CD4-positive, alpha-beta T cell (primary cell): ENCODE results near the gene SAA4. TPM values are rescaled to one million over a fixed set of nuclear protein-coding genes. Genes with fewer than 3 reads are reported as not detected.
"Not testable (repeated sequence)": the region's sequence is repeated elsewhere in the genome, so short reads cannot be mapped to it uniquely, and the experiment has no call there.

Experiments used
- ATAC-seq: fragments of 200-7000 bp; cut with Tn5 transposase; one replicate; pipeline ENCODE4 v1.10.0; 2022; ENCODE audit warnings: mild to moderate bottlenecking; ENCODE audit not compliant: poor library complexity
- CTCF ChIA-PET: fragments of 350-600 bp; sonication (Branson Sonifier 250); formaldehyde crosslinking; loops from one replicate; lab custom pipeline; 2021; ENCODE audit warnings: antibody characterized with exemption, inconsistent platforms; lab: Charles Lee
- POLR2A ChIA-PET: fragments of 350-600 bp; sonication (Branson Sonifier 250); formaldehyde crosslinking; loops from one replicate; lab custom pipeline; 2021; ENCODE audit warnings: antibody characterized with exemption, inconsistent platforms; lab: Charles Lee
- DNase-seq, 14 experiments: peaks; one replicate each; pipeline ENCODE4 v3.0.0-alpha.2; 2013 to 2020; ENCODE audit warnings: mixed read lengths in 2 of 14
- H3K27ac ChIP-seq, 2 donors: one replicate each; pipeline versions ENCODE4 v1.5.1 to v1.7.0; 2013; ENCODE audit warnings: low read length in 2 of 2, low read depth in 1 of 2, mild to moderate bottlenecking in 1 of 2
- H3K27me3 ChIP-seq, 2 experiments: 1 replicate in 1 of 2; 2 replicates in 1 of 2; pipeline versions ENCODE4 v1.6.1 to v1.7.0; 2013; ENCODE audit warnings: low read length in 2 of 2, control low read depth in 1 of 2, mild to moderate bottlenecking in 1 of 2, moderate library complexity in 1 of 2; ENCODE audit not compliant: insufficient read depth in 2 of 2, control insufficient read depth in 1 of 2
- H3K36me3 ChIP-seq: one replicate; pipeline ENCODE4 v1.6.1; 2013; ENCODE audit warnings: low read length, control low read depth; ENCODE audit not compliant: insufficient read depth
- H3K4me1 ChIP-seq: one replicate; pipeline ENCODE4 v1.6.1; 2013; ENCODE audit warnings: low read length, control low read depth; ENCODE audit not compliant: insufficient read depth
- H3K4me3 ChIP-seq: one replicate; pipeline ENCODE4 v1.5.1; 2013; ENCODE audit warnings: mild to moderate bottlenecking, low read length, moderate library complexity
- H3K9me3 ChIP-seq, 2 experiments: 1 replicate in 1 of 2; 2 replicates in 1 of 2; pipeline versions ENCODE4 v1.6.1 to v1.7.0; 2013; ENCODE audit warnings: low read length in 2 of 2, mild to moderate bottlenecking in 2 of 2, control low read depth in 1 of 2, moderate library complexity in 1 of 2; ENCODE audit not compliant: control insufficient read depth in 1 of 2, insufficient read depth in 1 of 2
- H3K27ac Mint-ChIP-seq: one replicate; pipeline ENCODE4 v1.8.0; 2020; ENCODE audit warnings: mixed read lengths
- H3K27me3 Mint-ChIP-seq: one replicate; pipeline ENCODE4 v1.8.0; 2021; ENCODE audit warnings: mixed read lengths
- H3K36me3 Mint-ChIP-seq: one replicate; pipeline ENCODE4 v1.8.0; 2021; ENCODE audit warnings: low read depth, mixed read lengths
- H3K4me1 Mint-ChIP-seq: one replicate; pipeline ENCODE4 v1.8.0; 2021; ENCODE audit warnings: low read depth, mixed read lengths
- H3K4me3 Mint-ChIP-seq: one replicate; pipeline ENCODE4 v1.8.0; 2020; ENCODE audit warnings: mild to moderate bottlenecking, mixed read lengths
- H3K9me3 Mint-ChIP-seq: one replicate; pipeline ENCODE4 v1.8.0; 2020; ENCODE audit warnings: mixed read lengths
- intact Hi-C, 2 experiments: fragments of 100-400 bp; cut with DNase I in 1 of 2; cut with micrococcal nuclease in 1 of 2; formaldehyde crosslinking; loops; one replicate each; pipeline versions ENCODE4 v1.15.1 to v1.9.0; 2023 to 2025; cut with DNase I, micrococcal nuclease
- total RNA-seq, 174 experiments: library from RNA in 2 of 174; stranded (reverse) in 2 of 174; gene quantifications; one replicate each; pipeline ENCODE4 v1.2.3 and lab custom pipeline; 2021 to 2026
- TF ChIP-seq, protein P1 (sequence below): fragments of 200-600 bp; IDR thresholded peaks from one replicate; pipeline ENCODE4 v1.8.0; 2022; ENCODE audit warnings: antibody characterized with exemption, mild to moderate bottlenecking

Gene SAA4
- total RNA-seq, 2 experiments from 2014 or later: not detected

DNA sequence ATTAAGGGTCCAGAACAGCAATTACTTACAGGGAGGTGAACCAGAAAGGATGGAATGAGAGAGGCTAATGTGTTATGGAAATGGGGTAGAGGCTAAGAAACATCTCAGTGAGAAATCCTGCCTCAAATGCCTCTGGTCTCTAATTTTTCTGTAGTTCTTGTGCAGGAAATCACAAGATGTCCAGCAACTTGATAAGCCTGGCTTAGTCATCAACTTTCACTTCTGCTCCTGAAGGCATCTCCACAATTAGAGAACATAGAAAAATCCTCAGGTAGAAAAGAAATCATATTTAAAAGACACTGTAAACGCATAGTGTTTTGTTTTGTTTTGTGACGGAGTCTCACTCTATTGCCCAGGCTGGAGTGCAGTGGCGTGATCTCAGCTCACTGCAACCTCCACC is 45.2 kb downstream of the SAA4 start:
- ATAC-seq (no peak), DNase-seq (no peak)
- H3K4me1 ChIP-seq: no peaks in the 10 kb centered on the region
- H3K4me3 ChIP-seq: no peak overlapping the region
- TF ChIP-seq, protein P1, sequence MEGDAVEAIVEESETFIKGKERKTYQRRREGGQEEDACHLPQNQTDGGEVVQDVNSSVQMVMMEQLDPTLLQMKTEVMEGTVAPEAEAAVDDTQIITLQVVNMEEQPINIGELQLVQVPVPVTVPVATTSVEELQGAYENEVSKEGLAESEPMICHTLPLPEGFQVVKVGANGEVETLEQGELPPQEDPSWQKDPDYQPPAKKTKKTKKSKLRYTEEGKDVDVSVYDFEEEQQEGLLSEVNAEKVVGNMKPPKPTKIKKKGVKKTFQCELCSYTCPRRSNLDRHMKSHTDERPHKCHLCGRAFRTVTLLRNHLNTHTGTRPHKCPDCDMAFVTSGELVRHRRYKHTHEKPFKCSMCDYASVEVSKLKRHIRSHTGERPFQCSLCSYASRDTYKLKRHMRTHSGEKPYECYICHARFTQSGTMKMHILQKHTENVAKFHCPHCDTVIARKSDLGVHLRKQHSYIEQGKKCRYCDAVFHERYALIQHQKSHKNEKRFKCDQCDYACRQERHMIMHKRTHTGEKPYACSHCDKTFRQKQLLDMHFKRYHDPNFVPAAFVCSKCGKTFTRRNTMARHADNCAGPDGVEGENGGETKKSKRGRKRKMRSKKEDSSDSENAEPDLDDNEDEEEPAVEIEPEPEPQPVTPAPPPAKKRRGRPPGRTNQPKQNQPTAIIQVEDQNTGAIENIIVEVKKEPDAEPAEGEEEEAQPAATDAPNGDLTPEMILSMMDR: no peak
- H3K27me3 Mint-ChIP-seq: peaks cover 16% of the 10 kb centered on the region
- no peak overlapping the region for H3K27ac ChIP-seq
- intact Hi-C loops: no loop called here
- POLR2A ChIA-PET: no interaction called here
- H3K9me3 ChIP-seq: peaks cover 0 to 5% of the 10 kb centered on the region in 2 experiments
- H3K36me3 ChIP-seq: no peaks in the 10 kb centered on the region
- no peaks in the 10 kb centered on the region for H3K4me1 Mint-ChIP-seq
- CTCF ChIA-PET: no interaction called here
- no peaks in the 10 kb centered on the region for H3K9me3 Mint-ChIP-seq
- peaks cover 2 to 3% of the 10 kb centered on the region in 2 experiments for H3K27me3 ChIP-seq
- H3K27ac Mint-ChIP-seq: no peak overlapping the region
- H3K36me3 Mint-ChIP-seq: no peaks in the 10 kb centered on the region
- no peak overlapping the region for H3K4me3 Mint-ChIP-seq

DNA sequence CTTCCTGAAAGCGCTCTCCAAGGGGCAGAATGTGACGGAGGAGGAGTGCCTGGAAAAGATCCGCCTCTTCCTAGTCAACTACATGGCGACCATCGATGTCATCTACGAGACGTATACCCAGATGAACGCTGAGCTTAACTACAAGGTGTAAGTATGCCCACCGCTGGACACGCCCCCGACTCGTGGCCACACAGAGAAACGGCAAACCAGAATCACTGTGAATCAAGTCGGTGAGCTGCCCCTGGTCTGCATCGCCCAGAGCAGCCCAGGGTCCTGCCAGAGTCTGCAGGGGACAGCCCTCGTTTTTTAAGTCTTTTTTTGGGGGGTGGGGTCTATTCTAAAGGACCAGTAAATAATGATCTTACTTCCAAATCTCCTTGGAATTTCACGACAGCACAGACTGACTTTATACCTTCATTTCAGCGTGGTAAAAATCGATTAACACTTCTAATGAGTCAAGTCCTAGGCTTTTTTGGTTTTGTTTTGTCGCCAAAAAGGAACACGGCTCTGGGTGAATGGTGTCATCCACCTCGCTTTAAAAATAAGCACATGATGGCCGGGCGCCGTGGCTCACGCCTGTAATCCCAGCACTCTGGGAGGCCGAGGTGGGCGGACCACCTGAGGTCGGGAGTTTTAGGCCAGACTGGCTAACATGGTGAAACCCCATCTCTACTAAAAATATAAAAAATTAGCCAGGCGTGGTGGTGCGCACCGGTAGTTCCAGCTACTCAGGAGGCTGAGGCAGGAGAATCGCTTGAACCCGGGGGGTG is 46.9 kb downstream of the SAA4 start:
- CTCF ChIA-PET, H3K27ac Mint-ChIP-seq, H3K36me3 ChIP-seq, H3K4me3 Mint-ChIP-seq, DNase-seq, H3K9me3 Mint-ChIP-seq, H3K4me1 ChIP-seq, POLR2A ChIA-PET, H3K9me3 ChIP-seq, H3K4me3 ChIP-seq, H3K27ac ChIP-seq, H3K36me3 Mint-ChIP-seq, intact Hi-C loops, H3K4me1 Mint-ChIP-seq, ATAC-seq: not testable (repeated sequence)
- H3K27me3 ChIP-seq: peaks cover 3 to 10% of the 10 kb centered on the region in 2 experiments
- H3K27me3 Mint-ChIP-seq: peaks cover 27% of the 10 kb centered on the region

DNA sequence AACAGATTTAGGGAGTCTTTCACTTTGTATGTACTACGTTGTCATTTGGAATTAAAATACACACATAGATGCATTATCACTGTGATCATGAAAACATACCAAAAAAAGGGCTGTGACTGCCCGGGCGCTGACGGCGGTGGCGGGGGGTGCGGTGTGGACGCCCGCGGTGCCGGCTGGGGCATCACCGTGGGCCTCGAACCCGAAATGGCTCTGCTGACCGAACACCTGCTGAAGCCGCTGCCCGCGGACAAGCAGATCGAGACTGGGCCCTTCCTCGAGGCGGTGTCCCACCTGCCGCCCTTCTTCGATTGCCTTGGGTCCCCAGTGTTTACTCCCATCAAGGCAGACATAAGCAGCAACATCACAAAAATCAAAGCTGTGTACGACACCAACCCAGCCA is 47.8 kb downstream of the SAA4 start:
- ChIA-PET CTCF (no interaction called here), POLR2A (interaction anchor here (0.6 kb wide), 1 partner anchor 615 kb away, joined by 3 read pairs; no protein-coding TSS in a partner anchor)
- Mint-ChIP-seq H3K9me3 (no peaks in the 10 kb centered on the region), H3K4me1 (no peaks in the 10 kb centered on the region), H3K27ac (no peak overlapping the region), H3K4me3 (no peak overlapping the region), H3K36me3 (no peaks in the 10 kb centered on the region), H3K27me3 (peaks cover 30% of the 10 kb centered on the region)
- Histone ChIP-seq H3K27me3 (peaks cover 3 to 10% of the 10 kb centered on the region in 2 experiments), H3K4me1 (no peaks in the 10 kb centered on the region), H3K4me3 (no peak overlapping the region), H3K36me3 (no peaks in the 10 kb centered on the region), H3K9me3 (peaks cover 0 to 5% of the 10 kb centered on the region in 2 experiments), H3K27ac (no peak overlapping the region)
- ATAC-seq (no peak), DNase-seq (no peak)
- intact Hi-C loops: no loop called here
- TF ChIP-seq, protein P1: no peak

Other genes with a start within 250 kb of the SAA4 start
- 10 to 100 TPM; 35.2 to 37.1 TPM for gene SERGEF, start 223.8 kb downstream of the SAA4 start, total RNA-seq
- gene TPH1, start 190.5 kb downstream of the SAA4 start, total RNA-seq: 1 to 10 TPM; 1.1 to 1.5 TPM
- 10 to 100 TPM; 21.3 to 24.5 TPM for gene SAAL1, start 130.7 kb downstream of the SAA4 start, total RNA-seq
- gene MRGPRX3, start 104.2 kb downstream of the SAA4 start, total RNA-seq: not detected
- not detected for gene MRGPRX4, start 64.0 kb downstream of the SAA4 start, total RNA-seq
- under 1 TPM in 1 of 2 experiments, not detected in 1; 0.25 TPM for gene SAA2, start 11.9 kb upstream of the SAA4 start, total RNA-seq
- gene SAA1, start 29.5 kb upstream of the SAA4 start, total RNA-seq: not detected
- gene HPS5, start 85.3 kb upstream of the SAA4 start, total RNA-seq: 1 to 10 TPM; 8.8 to 9.3 TPM
- gene GTF2H1, start 85.8 kb upstream of the SAA4 start, total RNA-seq: 10 to 100 TPM; 15.1 to 17.7 TPM
- gene LDHA, start 157.8 kb upstream of the SAA4 start, total RNA-seq: 100 to 1,000 TPM; 317 to 324 TPM
- not detected for gene LDHC, start 175.5 kb upstream of the SAA4 start, total RNA-seq
- gene LDHAL6A, start 219.1 kb upstream of the SAA4 start, total RNA-seq: not detected